IMR-90 (cell line): ENCODE measurements around the gene WWC2. TPM values are rescaled to one million over a fixed set of nuclear protein-coding genes. Genes with fewer than 3 reads are reported as not detected.

Experiments
- ATAC-seq: fragments of 200-7000 bp; cut with Tn5 transposase; 2 replicates; pipeline ENCODE4 v1.9.1; 2020; ENCODE audit warnings: low read depth, mild to moderate bottlenecking, moderate library complexity
- BruUV-seq: library from RNA; stranded (reverse); fragments of 400-500 nt; replicated peaks from 2 replicates; lab custom pipeline; 2021; lab: Mats Ljungman, UMichigan
- CTCF ChIA-PET: fragments of 300-600 bp; formaldehyde crosslinking; extraction: SDS; loops from one replicate; lab custom pipeline; 2021; ENCODE audit warnings: antibody characterized with exemption; lab: Yijun Ruan, JAX
- POLR2A ChIA-PET: fragments of 300-600 bp; sonication (Branson Sonifier 250); formaldehyde crosslinking; loops from one replicate; lab custom pipeline; 2022; ENCODE audit warnings: antibody characterized with exemption; ENCODE audit not compliant: unreplicated experiment; lab: Charles Lee
- DNase-seq: peaks from one replicate; pipeline ENCODE4 v3.0.0; 2013
- H2AFZ ChIP-seq: replicated peaks from 2 replicates; pipeline ENCODE3; 2013; ENCODE audit warnings: low read length, mild to moderate bottlenecking; ENCODE audit not compliant: poor library complexity
- H2AK5ac ChIP-seq: 2 replicates; pipeline ENCODE4 v1.6.1; 2013; ENCODE audit warnings: low read depth, low read length, inconsistent platforms
- H2AK9ac ChIP-seq: replicated peaks from 2 replicates; pipeline ENCODE3; 2013; ENCODE audit warnings: mild to moderate bottlenecking, low read depth, low read length, moderate library complexity; ENCODE audit not compliant: poor library complexity
- H2BK120ac ChIP-seq: 2 replicates; pipeline ENCODE4 v1.6.1; 2013; ENCODE audit warnings: low read depth, low read length, inconsistent platforms
- H2BK15ac ChIP-seq: 3 replicates; pipeline ENCODE4 v1.6.1; 2013; ENCODE audit warnings: low read depth, low read length, inconsistent platforms
- H2BK20ac ChIP-seq: 2 replicates; pipeline ENCODE4 v1.6.1; 2013; ENCODE audit warnings: low read depth, mild to moderate bottlenecking, inconsistent platforms, low read length, moderate library complexity
- H2BK5ac ChIP-seq: 2 replicates; pipeline ENCODE4 v1.6.1; 2013; ENCODE audit warnings: mild to moderate bottlenecking, low read depth, low read length, inconsistent platforms; ENCODE audit not compliant: poor library complexity, severe bottlenecking
- H3K14ac ChIP-seq: replicated peaks from 2 replicates; pipeline ENCODE4 v1.6.1; 2013; ENCODE audit warnings: low read depth, low read length, inconsistent platforms
- H3K18ac ChIP-seq: 2 replicates; pipeline ENCODE4 v1.6.1; 2013; ENCODE audit warnings: low read depth, low read length, control low read depth
- H3K23ac ChIP-seq: 2 replicates; pipeline ENCODE4 v1.6.1; 2013; ENCODE audit warnings: low read depth, low read length, inconsistent platforms
- H3K27ac ChIP-seq: 2 replicates; pipeline ENCODE4 v1.5.1; 2013; ENCODE audit warnings: mild to moderate bottlenecking, control low read depth, low read length; ENCODE audit not compliant: insufficient read depth
- H3K27me3 ChIP-seq: 2 replicates; pipeline ENCODE4 v1.6.1; 2013; ENCODE audit warnings: low read length; ENCODE audit not compliant: control insufficient read depth, insufficient read depth
- H3K36me3 ChIP-seq: 2 replicates; pipeline ENCODE4 v1.6.1; 2013; ENCODE audit warnings: low read length, mixed read lengths; ENCODE audit not compliant: control insufficient read depth, insufficient read depth
- H3K4ac ChIP-seq: 2 replicates; pipeline ENCODE4 v1.6.1; 2013; ENCODE audit warnings: low read depth, low read length, inconsistent platforms
- H3K4me1 ChIP-seq: 2 replicates; pipeline ENCODE4 v1.6.1; 2013; ENCODE audit warnings: low read length, mixed read lengths; ENCODE audit not compliant: control insufficient read depth, insufficient read depth
- H3K4me2 ChIP-seq: 2 replicates; pipeline ENCODE4 v1.6.1; 2013; ENCODE audit warnings: low read depth, mild to moderate bottlenecking, control low read depth, low read length, moderate library complexity
- H3K4me3 ChIP-seq: 2 replicates; pipeline ENCODE4 v1.5.1; 2013; ENCODE audit warnings: low read depth, mild to moderate bottlenecking, control low read depth, low read length, moderate library complexity; ENCODE audit not compliant: insufficient read depth
- H3K56ac ChIP-seq: 2 replicates; pipeline ENCODE4 v1.6.1; 2013; ENCODE audit warnings: low read length, inconsistent platforms; ENCODE audit not compliant: insufficient read depth; ENCODE audit errors: extremely low read depth
- H3K79me1 ChIP-seq, 2 experiments: 2 replicates each; pipeline ENCODE4 v1.6.1; 2013; ENCODE audit warnings: low read length in 2 of 2, inconsistent platforms in 1 of 2, low read depth in 1 of 2
- H3K9ac ChIP-seq: 2 replicates; pipeline ENCODE4 v1.6.1; 2013; ENCODE audit warnings: low read depth, low read length, control low read depth
- H3K9me1 ChIP-seq: 2 replicates; pipeline ENCODE4 v1.6.1; 2013; ENCODE audit warnings: low read length, inconsistent platforms; ENCODE audit not compliant: insufficient read depth
- H3K9me3 ChIP-seq: 2 replicates; pipeline ENCODE4 v1.6.1; 2013; ENCODE audit warnings: low read length; ENCODE audit not compliant: control insufficient read depth, insufficient read depth
- H4K20me1 ChIP-seq: 2 replicates; pipeline ENCODE4 v1.6.1; 2013; ENCODE audit warnings: low read length, inconsistent platforms; ENCODE audit not compliant: insufficient read depth
- H4K5ac ChIP-seq: 2 replicates; pipeline ENCODE4 v1.6.1; 2013; ENCODE audit warnings: mild to moderate bottlenecking, low read depth, low read length, control low read depth
- H4K8ac ChIP-seq, 2 experiments: 2 replicates each; pipeline ENCODE4 v1.6.1; 2013; ENCODE audit warnings: low read depth in 2 of 2, low read length in 2 of 2, control low read depth in 1 of 2, inconsistent platforms in 1 of 2
- H4K91ac ChIP-seq: 2 replicates; pipeline ENCODE4 v1.6.1; 2013; ENCODE audit warnings: low read depth, low read length, inconsistent platforms; ENCODE audit not compliant: insufficient read depth
- CEBPB ChIP-seq: IDR thresholded peaks from 2 replicates; pipeline ENCODE4 v1.6.1; 2012; ENCODE audit warnings: low read depth, low read length, improper control_type of control experiment
- CTCF ChIP-seq: conservative IDR thresholded peaks from 2 replicates; pipeline ENCODE4 v1.5.1; 2012; ENCODE audit warnings: mild to moderate bottlenecking, low read depth, low read length, improper control_type of control experiment
- WGBS, 2 experiments: methylation state at CpG; one replicate each; pipeline versions ENCODE4 v1.1.5 to v1.1.7; 2013; ENCODE audit warnings: missing lambda C conversion rate in 2 of 2; ENCODE audit not compliant: insufficient read length in 1 of 2; ENCODE audit errors: extremely low coverage in 2 of 2; 5-methylcytosine and 5-hydroxymethylcytosine counted together
- dilution Hi-C: fragments of 300-500 bp; cut with HindIII; formaldehyde crosslinking; loops from one replicate; pipeline ENCODE4 v1.14.3; 2018; ENCODE audit warnings: low sequenced_read_pairs; ENCODE audit not compliant: unreplicated experiment
- in situ Hi-C: fragments of 300-500 bp; cut with MboI; formaldehyde crosslinking; loops from 3 replicates; pipeline ENCODE4 v1.14.3; 2019; ENCODE audit warnings: low sequenced_read_pairs, inconsistent platforms, mixed read lengths
- intact Hi-C: fragments of 100-400 bp; cut with micrococcal nuclease; formaldehyde crosslinking; loops from 2 replicates; pipeline ENCODE4 v1.10.0; 2022
- polyA plus RNA-seq, 3 experiments: library from polyadenylated mRNA; depleted of rRNA; stranded (reverse); fragments of >200 nt; gene quantifications; 2 replicates each; pipeline ENCODE4 v1.2.3, GENCODE V29; 2012; ENCODE audit warnings: low replicate concordance in 1 of 3
- total RNA-seq: library from RNA; depleted of rRNA; stranded (reverse); fragments of >200 nt; gene quantifications from 2 replicates; pipeline ENCODE4 v1.2.3, GENCODE V29; 2012

WWC2 gene
- total and polyA plus RNA-seq, 2 of the 4 experiments (the other 2 are of a cell fraction), result 26.6 to 27.4 TPM

GRCh38 chr4:183223053-183223452 lies 124.0 kb downstream of the WWC2 start:
- WGBS, 2 experiments, result 100% methylated on average over 1 of the region's 3 CpGs; no CpG with 5 or more reads in 1 of the 2 experiments
- Histone ChIP-seq H2BK5ac (no peak overlapping the region), H3K79me1 (peaks cover 3 to 4% of the 10 kb centered on the region in 2 experiments; a peak in 2 of 4 replicates), H2BK15ac (no peak overlapping the region), H3K56ac (no peak overlapping the region), H4K20me1 (no peaks in the 10 kb centered on the region), H2AK5ac (no peak overlapping the region), H3K4me2 (no peak overlapping the region), H3K23ac (no peak overlapping the region), H3K4me3 (no peak overlapping the region), H3K4me1 (no peaks in the 10 kb centered on the region), H2BK20ac (no peak overlapping the region), H4K5ac (no peak overlapping the region), H3K9me3 (no peaks in the 10 kb centered on the region), H2AFZ (no peak overlapping the region), H4K91ac (no peak overlapping the region), H4K8ac (no peak overlapping the region), H3K9ac (no peak overlapping the region), H3K27me3 (no peaks in the 10 kb centered on the region), H2AK9ac (no peak overlapping the region), H3K14ac (no peak overlapping the region), H2BK120ac (no peak overlapping the region), H3K9me1 (no peaks in the 10 kb centered on the region), H3K36me3 (peaks cover 3% of the 10 kb centered on the region; the same call in 1 of the 2 replicates), H3K4ac (no peak overlapping the region), H3K27ac (no peak overlapping the region), H3K18ac (no peak overlapping the region)
- dilution Hi-C loops (no loop called here), intact Hi-C loops (no loop called here), in situ Hi-C loops (no loop called here)
- no peak for DNase-seq
- ChIA-PET POLR2A (no interaction called here), CTCF (no interaction called here)
- TF ChIP-seq CEBPB (peak; percentile 14; the same call in 1 of the 2 replicates), CTCF (no peak)
- no TSS peak for BruUV-seq
- no peak for ATAC-seq
